ENCODE data around the gene AOPEP. TPM values are rescaled to one million over a fixed set of nuclear protein-coding genes. Genes with fewer than 3 reads are reported as not detected.

AOPEP gene
- total RNA-seq, 4 donors from 2014 or later = 18.8 to 81.0 (median 32.1) TPM

- TF ChIP-seq CTCF (IDR thresholded peaks at IDR 0.05; ENCODE audit: low read depth) = no peak
These were observed 81.1 kb downstream of the AOPEP start for GRCh38 chr9:94807556-94807955.

GRCh38 chr9:94808926-94809700 is 82.6 kb downstream of the AOPEP start:
- TF ChIP-seq CTCF (IDR thresholded peaks at IDR 0.05; ENCODE audit: low read depth) = no peak

DNA sequence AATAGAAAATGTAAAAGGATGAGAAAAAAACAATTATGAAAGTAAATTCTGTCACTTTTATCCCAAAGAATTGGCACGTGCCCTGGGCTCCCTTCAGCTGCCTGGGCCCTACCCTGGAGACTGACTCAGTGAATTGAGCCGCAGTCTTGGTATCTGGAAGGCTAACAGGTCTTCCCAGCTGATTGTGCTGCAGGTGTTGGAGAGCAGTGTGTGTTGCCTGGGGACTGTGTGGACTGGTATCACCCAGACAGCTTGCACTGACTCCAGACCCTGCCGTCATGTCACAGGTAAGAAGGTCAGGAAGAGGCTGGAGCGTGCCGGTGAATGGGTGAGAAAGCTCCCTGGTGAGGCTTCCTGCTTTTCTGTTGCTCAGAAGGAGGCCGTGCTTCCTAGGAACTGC is 83.3 kb downstream of the AOPEP start:
- no peak for TF ChIP-seq CTCF (IDR thresholded peaks at IDR 0.05; ENCODE audit: low read depth)

DNA sequence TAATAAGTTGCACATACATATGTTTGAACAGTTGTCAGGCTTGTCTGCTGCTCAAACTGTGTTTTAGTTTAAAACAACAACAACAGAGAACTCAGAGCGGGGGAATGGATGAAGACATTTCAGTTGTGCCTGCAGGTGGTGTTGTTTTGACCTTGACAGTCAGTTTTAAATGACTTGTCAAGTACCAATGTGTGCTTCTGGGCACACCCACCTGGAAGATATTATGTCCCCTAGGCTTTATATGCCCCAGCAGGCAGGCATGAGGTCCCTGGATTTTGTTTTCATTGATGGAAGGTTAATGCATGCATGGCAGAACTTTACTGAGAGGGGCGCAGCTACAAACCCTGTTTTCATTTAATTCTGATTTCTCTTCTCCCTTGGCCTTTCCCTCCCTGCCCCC is 84.6 kb downstream of the AOPEP start:
- TF ChIP-seq CTCF (IDR thresholded peaks at IDR 0.05; ENCODE audit: low read depth) = no peak

DNA sequence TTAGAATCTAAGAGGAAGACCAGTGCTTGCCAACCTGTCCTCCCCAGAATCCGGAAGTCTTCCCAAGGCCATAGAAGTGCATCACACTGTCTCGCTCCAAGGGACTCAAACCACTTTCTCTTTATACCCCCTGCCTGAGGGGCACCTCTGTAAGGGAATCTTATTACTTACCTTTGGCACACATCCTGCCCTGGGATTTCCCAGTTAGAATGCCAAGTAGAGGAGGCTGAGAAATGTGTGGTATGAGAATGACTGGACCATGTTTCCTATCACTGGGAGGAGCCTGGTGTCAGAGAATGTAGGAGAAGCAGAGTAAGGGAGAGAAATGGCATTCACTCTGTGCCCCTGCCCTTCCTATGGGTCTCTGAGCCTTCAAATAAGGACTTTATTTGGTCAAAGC is 85.8 kb downstream of the AOPEP start:
- no peak for TF ChIP-seq CTCF (IDR thresholded peaks at IDR 0.05; ENCODE audit: low read depth)

- TF ChIP-seq CTCF (IDR thresholded peaks at IDR 0.05; ENCODE audit: low read depth) = no peak
These were observed 86.9 kb downstream of the AOPEP start for GRCh38 chr9:94813379-94813778.

GRCh38 chr9:94817291-94818177 is 91.0 kb downstream of the AOPEP start:
- TF ChIP-seq CTCF (IDR thresholded peaks at IDR 0.05; ENCODE audit: low read depth) = no peak
